HEK293 (cell line): Measurements from ENCODE around the gene GAPDHS.

Experiments
- CTCF ChIA-PET: fragments of 350-600 bp; formaldehyde crosslinking; extraction: SDS; loops from one replicate; lab custom pipeline; 2021; ENCODE audit warnings: antibody characterized with exemption; lab: Yijun Ruan, JAX
- POLR2A ChIA-PET: fragments of 300-600 bp; formaldehyde crosslinking; extraction: SDS; loops from one replicate; lab custom pipeline; 2020; ENCODE audit warnings: antibody characterized with exemption, inconsistent platforms; lab: Yijun Ruan, JAX
- H3K27ac ChIP-seq: fragments of 200-500 bp; sonication (Bioruptor generic); 2 replicates; pipeline ENCODE4 v1.5.1; 2014; ENCODE audit warnings: low read depth, low read length, control low read depth, inconsistent platforms; ENCODE audit errors: extremely low read depth
- H3K36me3 ChIP-seq, 2 experiments: fragments of 200-500 bp in 1 of 2; sonication (Bioruptor generic) in 1 of 2; 1 replicate in 1 of 2; 2 replicates in 1 of 2; pipeline ENCODE4 v1.5.1; 2014 to 2017; ENCODE audit warnings: inconsistent platforms in 2 of 2, low read length in 2 of 2; ENCODE audit not compliant: control insufficient read depth in 2 of 2, insufficient read depth in 1 of 2
- H3K4me1 ChIP-seq: fragments of 200-500 bp; sonication (Bioruptor generic); 2 replicates; pipeline ENCODE4 v1.5.1; 2014; ENCODE audit warnings: mild to moderate bottlenecking, low read length, inconsistent platforms; ENCODE audit not compliant: control insufficient read depth, insufficient read depth
- H3K4me3 ChIP-seq: 2 replicates; pipeline ENCODE4 v1.5.1; 2011; ENCODE audit warnings: low read depth, mild to moderate bottlenecking, control low read depth, low read length, moderate library complexity
- H3K9me3 ChIP-seq: fragments of 200-500 bp; sonication (Bioruptor generic); 2 replicates; pipeline ENCODE4 v1.5.1; 2014; ENCODE audit warnings: low read depth, low read length, inconsistent platforms; ENCODE audit not compliant: control insufficient read depth, insufficient read depth
- FEZF1 ChIP-seq: fragments of 450-650 bp; formaldehyde crosslinking; IDR thresholded peaks from 2 replicates; pipeline ENCODE4 v1.5.1; 2016; ENCODE audit warnings: missing biosample characterization, missing genetic modification characterization
- GLIS1 ChIP-seq: fragments of 450-650 bp; formaldehyde crosslinking; IDR thresholded peaks from 2 replicates; pipeline ENCODE4 v1.5.1; 2016; ENCODE audit warnings: missing biosample characterization, missing genetic modification characterization
- HIC1 ChIP-seq: fragments of 450-650 bp; formaldehyde crosslinking; IDR thresholded peaks from 2 replicates; pipeline ENCODE4 v1.5.1; 2016; ENCODE audit warnings: missing biosample characterization, missing genetic modification characterization
- HOXA7 ChIP-seq: sonication (generic); formaldehyde crosslinking; IDR thresholded peaks from 2 replicates; pipeline ENCODE4 v1.8.1; 2022; ENCODE audit warnings: missing genetic modification reagents, borderline replicate concordance
- KLF1 ChIP-seq: fragments of 450-650 bp; formaldehyde crosslinking; IDR thresholded peaks from 2 replicates; pipeline ENCODE4 v1.5.1; 2016; ENCODE audit warnings: missing biosample characterization, missing genetic modification characterization
- MZF1 ChIP-seq: fragments of 450-650 bp; formaldehyde crosslinking; IDR thresholded peaks from 2 replicates; pipeline ENCODE4 v1.5.1; 2017; ENCODE audit warnings: missing biosample characterization, missing genetic modification characterization, borderline replicate concordance
- PRDM1 ChIP-seq: fragments of 450-650 bp; formaldehyde crosslinking; IDR thresholded peaks from 2 replicates; pipeline ENCODE4; 2016; ENCODE audit warnings: missing biosample characterization, missing genetic modification characterization
- SCRT2 ChIP-seq: fragments of 450-650 bp; formaldehyde crosslinking; IDR thresholded peaks from 2 replicates; pipeline ENCODE4 v1.5.1; 2016; ENCODE audit warnings: missing biosample characterization, missing genetic modification characterization
- ZBTB11 ChIP-seq: fragments of 450-650 bp; formaldehyde crosslinking; conservative IDR thresholded peaks from 2 replicates; pipeline ENCODE4 v1.5.1; 2016; ENCODE audit warnings: low read depth, missing biosample characterization, missing genetic modification characterization
- ZFHX2 ChIP-seq: fragments of 450-650 bp; formaldehyde crosslinking; conservative IDR thresholded peaks from 2 replicates; pipeline ENCODE4 v1.5.1; 2016; ENCODE audit warnings: missing biosample characterization, missing genetic modification characterization
- ZNF114 ChIP-seq: fragments of 450-650 bp; formaldehyde crosslinking; IDR thresholded peaks from 2 replicates; pipeline ENCODE4 v1.5.0; 2017; ENCODE audit warnings: missing biosample characterization, missing genetic modification characterization
- ZNF248 ChIP-seq: fragments of 450-650 bp; formaldehyde crosslinking; IDR thresholded peaks from 2 replicates; pipeline ENCODE4 v1.5.1; 2017; ENCODE audit warnings: missing biosample characterization, missing genetic modification characterization
- ZNF274 ChIP-seq, 2 experiments: fragments of 200-500 bp in 1 of 2; fragments of 450-650 bp in 1 of 2; sonication (Bioruptor generic) in 1 of 2; formaldehyde crosslinking in 1 of 2; IDR thresholded peaks; 2 replicates each; pipeline versions ENCODE4 v1.5.1 to v1.6.1; 2014 to 2016; ENCODE audit warnings: borderline replicate concordance in 1 of 2, inconsistent platforms in 1 of 2, low read length in 1 of 2, missing biosample characterization in 1 of 2, missing genetic modification characterization in 1 of 2
- ZNF302 ChIP-seq: fragments of 450-650 bp; formaldehyde crosslinking; IDR thresholded peaks from 2 replicates; pipeline ENCODE4 v1.5.1; 2016; ENCODE audit warnings: missing biosample characterization, missing genetic modification characterization, low read depth
- ZNF394 ChIP-seq: fragments of 450-650 bp; formaldehyde crosslinking; IDR thresholded peaks from 2 replicates; pipeline ENCODE4 v1.5.1; 2016; ENCODE audit warnings: missing biosample characterization, missing genetic modification characterization, mild to moderate bottlenecking, moderate library complexity, borderline replicate concordance
- ZNF48 ChIP-seq: fragments of 450-650 bp; formaldehyde crosslinking; IDR thresholded peaks from 2 replicates; pipeline ENCODE4 v1.5.1; 2016; ENCODE audit warnings: missing biosample characterization, missing genetic modification characterization
- ZNF544 ChIP-seq: fragments of 450-650 bp; formaldehyde crosslinking; IDR thresholded peaks from 2 replicates; pipeline ENCODE4 v1.5.0; 2017; ENCODE audit warnings: missing biosample characterization, missing genetic modification characterization
- ZNF660 ChIP-seq: fragments of 450-650 bp; IDR thresholded peaks from 2 replicates; pipeline ENCODE4 v1.5.1; 2018; ENCODE audit warnings: missing biosample characterization, mild to moderate bottlenecking, missing genetic modification characterization
- ZNF664 ChIP-seq: fragments of 450-650 bp; formaldehyde crosslinking; IDR thresholded peaks from 2 replicates; pipeline ENCODE4 v1.5.1; 2016; ENCODE audit warnings: missing biosample characterization, missing genetic modification characterization
- ZNF704 ChIP-seq: fragments of 450-650 bp; formaldehyde crosslinking; IDR thresholded peaks from 2 replicates; pipeline ENCODE4 v1.5.1; 2016; ENCODE audit warnings: missing biosample characterization, missing genetic modification characterization
- ZNF785 ChIP-seq: fragments of 450-650 bp; formaldehyde crosslinking; IDR thresholded peaks from 2 replicates; pipeline ENCODE4 v1.5.1; 2016; ENCODE audit warnings: missing biosample characterization, missing genetic modification characterization
- ZNF792 ChIP-seq: fragments of 450-650 bp; formaldehyde crosslinking; IDR thresholded peaks from 2 replicates; pipeline ENCODE4 v1.5.1; 2016; ENCODE audit warnings: missing biosample characterization, missing genetic modification characterization
- ZSCAN4 ChIP-seq: fragments of 450-650 bp; formaldehyde crosslinking; IDR thresholded peaks from 2 replicates; pipeline ENCODE4 v1.5.1; 2017; ENCODE audit warnings: missing biosample characterization, missing genetic modification characterization

The GAPDHS gene

GRCh38 chr19:35516310-35516709 lies 16.9 kb upstream of the GAPDHS start:
- Histone ChIP-seq H3K4me1 (no peaks in the 10 kb centered on the region), H3K27ac (no peak overlapping the region), H3K9me3 (no peaks in the 10 kb centered on the region), H3K36me3 (no peaks in the 10 kb centered on the region; a peak in 1 of 3 replicates), H3K4me3 (no peak overlapping the region)
- ChIA-PET CTCF (interaction anchor here (1.7 to 3.4 kb wide), 3 partner anchors 10 to 163 kb away, joined by 5 to 23 read pairs (median 13); no protein-coding TSS in a partner anchor), POLR2A (interaction anchor here (0.6 to 1.3 kb wide), 2 partner anchors 13 to 61 kb away, joined by 3 to 7 read pairs; no protein-coding TSS in a partner anchor)
- TF ChIP-seq FEZF1 (tag by site-specific recombination) (no peak), ZNF704 (0 out of 2 replicates have a peak, but pooled peaks have one; percentile 4)

- CTCF ChIA-PET: interaction anchor here (0.5 to 3.4 kb wide), 5 partner anchors 10 to 36 kb away, joined by 3 to 23 read pairs (median 4); no protein-coding TSS in a partner anchor
- Histone ChIP-seq H3K9me3 (no peaks in the 10 kb centered on the region), H3K4me3 (no peak overlapping the region), H3K4me1 (no peaks in the 10 kb centered on the region)
- TF ChIP-seq HIC1 (tag by site-specific recombination): no peak
- no peak for TF ChIP-seq ZNF302 (tag by site-specific recombination)
- no peak for TF ChIP-seq ZNF248 (tag by site-specific recombination)
- no peak for TF ChIP-seq ZNF48 (tag by site-specific recombination)
- no peak for TF ChIP-seq ZNF792
- no peak for TF ChIP-seq ZNF114 (tag by site-specific recombination)
- no peak for TF ChIP-seq ZBTB11 (tag by site-specific recombination)
- no peak for TF ChIP-seq ZNF660
- no peak for TF ChIP-seq HOXA7
- no peak for TF ChIP-seq ZNF274 (IDR thresholded peaks at IDR 0.05; ENCODE audit: low read length)
- no peak for TF ChIP-seq ZNF274 (tag by site-specific recombination; IDR thresholded peaks at IDR 0.05; ENCODE audit: borderline replicate concordance)
- no peak for TF ChIP-seq ZNF544 (tag by site-specific recombination)
- TF ChIP-seq PRDM1: no peak
- no peak for TF ChIP-seq KLF1
- TF ChIP-seq, all 188 proteins: peak for 0
- Histone ChIP-seq H3K36me3 (no peaks in the 10 kb centered on the region; a peak in 1 of 3 replicates), H3K27ac (no peak overlapping the region)
- POLR2A ChIA-PET: interaction anchor here (1.3 kb wide), 1 partner anchor 12 kb away, joined by 3 read pairs; no protein-coding TSS in a partner anchor
These were observed 15.9 kb upstream of the GAPDHS start for GRCh38 chr19:35517342-35517741.

- ChIA-PET CTCF (interaction anchor here (0.9 to 6.6 kb wide), 4 partner anchors 9 to 30 kb away, joined by 3 to 86 read pairs (median 15); no protein-coding TSS in a partner anchor), POLR2A (no interaction called here)
- no peak overlapping the region for H3K4me3 ChIP-seq
- no peaks in the 10 kb centered on the region; a peak in 1 of 3 replicates for H3K36me3 ChIP-seq
- H3K9me3 ChIP-seq: no peaks in the 10 kb centered on the region
- 0 out of 2 replicates have a peak, but pooled peaks cover 3% of the 10 kb centered on the region for H3K4me1 ChIP-seq
- no peak overlapping the region for H3K27ac ChIP-seq
- TF ChIP-seq ZSCAN4 (tag by site-specific recombination): peak; percentile 97
- TF ChIP-seq ZNF785 (tag by site-specific recombination): no peak
- TF ChIP-seq ZFHX2: peak; percentile 49
- TF ChIP-seq ZNF664 (tag by site-specific recombination): peak; percentile 77; the same call in 1 of the 2 replicates
- TF ChIP-seq MZF1: no peak
- TF ChIP-seq SCRT2 (tag by site-specific recombination): 0 out of 2 replicates have a peak, but pooled peaks have one; percentile 32
- TF ChIP-seq ZNF394 (tag by site-specific recombination): no peak
- 0 out of 2 replicates have a peak, but pooled peaks have one; percentile 15 for TF ChIP-seq GLIS1 (tag by site-specific recombination)
These were observed 14.9 kb upstream of the GAPDHS start for GRCh38 chr19:35518313-35518712.
